NCI-H146 treated with DMSO at 0.1 percent for 48 hours (cell line): ENCODE measurements around the gene DLGAP4.

Source experiments
- DNase-seq: peaks from one replicate; lab custom pipeline; 2025; ENCODE audit not compliant: unreplicated experiment; lab: John Stamatoyannopoulos, UW

The DLGAP4 gene

DNA sequence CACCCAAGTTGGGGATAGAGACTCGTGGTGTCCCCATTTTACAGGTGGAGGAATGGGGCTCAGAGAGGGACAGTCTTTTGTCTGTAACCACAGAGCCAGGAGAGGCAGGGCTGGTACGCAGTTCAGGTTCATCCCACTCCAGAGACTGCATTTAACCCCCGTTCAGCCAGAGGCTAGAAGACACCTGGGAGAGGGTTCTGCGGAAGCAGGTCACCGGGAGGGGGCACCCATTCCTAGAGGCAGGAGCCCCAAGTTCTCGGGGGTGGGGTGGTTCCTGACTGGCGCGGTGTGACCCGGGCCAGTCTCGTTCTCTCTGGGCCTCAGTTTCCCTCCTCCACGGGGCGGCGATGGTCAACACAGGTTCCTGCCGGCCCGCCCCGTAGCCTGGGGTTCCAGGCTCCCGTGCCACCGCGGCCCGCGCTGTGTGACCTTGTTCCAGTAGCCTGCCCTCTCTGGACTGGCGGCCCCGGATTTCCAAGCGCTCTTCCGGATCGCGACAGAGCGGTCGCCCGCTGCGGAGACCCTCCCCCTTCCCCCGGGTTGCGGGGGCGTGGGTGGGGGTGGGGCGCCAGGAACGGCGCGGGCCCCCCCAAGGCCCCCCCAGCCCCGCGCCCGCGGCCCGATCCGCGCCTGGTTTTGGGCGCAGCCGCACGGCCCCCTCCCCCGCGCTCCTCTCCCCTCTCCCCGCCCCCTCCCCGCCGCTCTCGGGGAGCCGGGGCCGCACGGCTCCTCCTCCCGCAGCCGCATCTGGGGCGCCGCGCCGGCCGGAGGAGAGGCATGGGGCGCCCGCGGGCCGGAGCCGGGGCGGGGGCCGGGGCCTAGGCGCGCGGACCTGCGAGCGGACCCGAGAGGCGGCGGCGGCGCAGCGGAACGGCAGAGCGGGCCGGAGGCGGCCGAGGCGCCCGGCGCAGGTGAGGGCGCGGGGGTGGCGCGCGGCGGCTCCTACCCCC lies at the start of gene DLGAP4:
Gene DLGAP4 (plus strand): TSS at position 738 of the 950 bp plus-strand sequence. CDS start 125,379 bp downstream, outside the sequence.
- no peak for DNase-seq

DNA sequence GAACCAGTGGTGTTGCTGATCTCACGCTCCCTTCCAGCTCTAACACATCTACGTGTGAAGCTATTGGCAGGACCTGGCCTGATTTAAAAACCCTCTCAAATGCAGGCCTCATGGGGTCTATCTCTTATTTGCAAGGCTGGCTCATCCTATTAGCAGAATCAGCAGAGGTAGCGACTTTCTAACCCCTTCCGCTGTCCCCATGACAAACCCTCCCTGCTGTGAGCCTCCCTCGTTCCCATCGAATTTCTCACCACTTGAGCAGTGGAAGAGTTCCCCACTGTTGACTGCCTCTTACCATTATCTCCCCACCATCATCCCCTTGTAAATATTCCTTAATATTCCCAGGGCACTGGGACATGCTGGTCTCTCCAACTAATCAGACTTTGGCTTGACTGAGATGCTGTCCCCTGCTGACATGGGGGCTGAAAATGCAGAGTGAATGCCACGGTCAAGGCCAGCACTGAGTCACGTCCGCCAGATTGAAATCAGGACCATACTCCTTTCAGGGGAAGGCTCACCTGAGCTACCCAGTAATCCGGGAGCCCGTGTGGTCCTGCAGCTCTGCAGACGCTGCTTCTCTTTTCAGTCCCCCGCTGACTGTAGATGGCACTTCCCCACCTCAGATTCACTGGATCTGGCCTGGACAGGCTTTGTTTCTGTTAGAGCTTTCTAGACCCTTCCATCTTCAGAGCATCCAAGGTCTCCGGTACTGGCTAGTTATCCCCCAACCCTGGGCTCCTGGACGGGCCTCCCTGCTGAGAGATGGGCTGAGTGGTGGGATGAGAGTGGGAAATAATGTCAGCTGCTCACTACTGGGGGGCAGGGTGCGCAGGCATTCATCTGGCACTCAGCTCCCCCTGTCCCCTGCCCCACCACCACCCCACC lies 46.7 kb upstream of the DLGAP4 start:
- DNase-seq = no peak

- DNase-seq = no peak
Observed at GRCh38 chr20:36260316-36260715, 45.8 kb upstream of the DLGAP4 start.

DNA sequence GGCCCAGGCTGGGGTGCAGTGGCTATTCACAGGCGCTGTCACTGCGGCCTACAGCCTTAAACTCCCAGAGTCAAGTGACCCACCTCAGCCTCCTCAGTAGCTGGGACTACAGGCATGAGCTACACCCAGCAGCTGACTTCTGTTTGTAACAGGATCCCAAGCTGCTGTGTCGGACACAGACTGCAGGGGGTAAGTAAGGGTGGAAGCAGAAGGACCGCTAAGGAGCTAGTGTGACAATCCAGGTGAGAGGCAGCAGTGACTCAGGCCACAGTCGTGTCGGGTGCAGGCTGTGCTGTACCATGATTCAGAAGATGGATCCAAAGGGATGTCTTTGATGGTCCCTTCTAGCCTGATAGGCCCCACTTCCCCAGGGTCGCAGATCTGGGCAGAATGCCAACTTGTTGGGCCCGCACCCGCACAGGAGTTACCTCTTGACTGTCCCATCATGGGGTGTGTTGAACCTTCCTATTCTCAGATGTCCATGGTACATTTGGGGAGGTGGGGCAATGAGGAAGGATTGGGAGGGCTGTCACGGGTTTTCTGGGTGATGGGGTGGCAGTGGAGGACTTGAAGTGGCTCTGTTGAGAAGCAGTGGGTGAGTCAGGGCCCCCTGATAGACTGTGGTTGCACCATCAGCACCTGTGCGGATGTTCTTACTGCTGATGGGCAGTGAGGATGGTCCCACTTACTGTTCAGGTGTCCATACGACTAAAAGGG lies 44.6 kb upstream of the DLGAP4 start:
- no peak for DNase-seq

- no peak for DNase-seq
Observed at GRCh38 chr20:36262440-36262839, 43.7 kb upstream of the DLGAP4 start.

DNA sequence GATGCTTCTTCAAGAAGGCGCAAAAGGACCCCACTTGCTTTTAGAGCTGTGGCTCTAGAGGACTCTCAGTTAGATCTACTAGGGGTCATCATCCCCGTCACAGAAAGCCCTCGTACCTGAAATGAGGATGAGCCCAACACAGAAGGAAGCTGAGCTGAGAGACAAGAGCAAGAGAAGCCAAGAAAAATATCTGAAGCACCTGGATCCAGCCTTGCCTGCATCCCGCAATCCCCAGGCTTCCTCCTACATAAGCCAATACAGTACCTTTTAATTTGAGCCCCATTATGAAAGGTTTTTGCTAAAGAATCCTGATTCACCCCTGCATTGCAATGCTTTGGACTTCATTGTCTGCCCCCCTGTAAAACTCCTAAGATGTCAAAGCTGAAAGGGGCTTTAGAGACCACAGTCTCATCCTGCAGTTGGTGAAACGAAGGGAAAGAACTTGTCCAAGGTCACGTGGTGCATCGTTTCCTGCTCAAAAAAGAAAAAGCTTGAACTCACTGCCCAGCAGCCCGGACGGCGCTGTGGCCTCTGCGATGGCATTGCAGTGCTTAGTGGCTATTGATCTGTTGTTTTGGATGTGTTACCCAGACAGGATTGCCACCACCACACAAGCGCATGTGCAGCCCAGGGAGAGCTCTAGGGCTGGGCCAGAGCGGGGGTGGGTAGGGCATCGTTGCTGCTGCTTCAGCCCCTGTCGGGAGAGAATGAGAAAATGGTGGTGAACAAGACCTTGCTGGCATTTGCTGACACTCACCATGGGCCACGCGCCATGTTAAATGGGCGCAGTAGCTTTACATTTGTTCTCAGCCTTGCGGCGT lies 41.5 kb upstream of the DLGAP4 start:
- DNase-seq = no peak

GRCh38 chr20:36266189-36266588 lies 40.0 kb upstream of the DLGAP4 start:
- DNase-seq = no peak

DNA sequence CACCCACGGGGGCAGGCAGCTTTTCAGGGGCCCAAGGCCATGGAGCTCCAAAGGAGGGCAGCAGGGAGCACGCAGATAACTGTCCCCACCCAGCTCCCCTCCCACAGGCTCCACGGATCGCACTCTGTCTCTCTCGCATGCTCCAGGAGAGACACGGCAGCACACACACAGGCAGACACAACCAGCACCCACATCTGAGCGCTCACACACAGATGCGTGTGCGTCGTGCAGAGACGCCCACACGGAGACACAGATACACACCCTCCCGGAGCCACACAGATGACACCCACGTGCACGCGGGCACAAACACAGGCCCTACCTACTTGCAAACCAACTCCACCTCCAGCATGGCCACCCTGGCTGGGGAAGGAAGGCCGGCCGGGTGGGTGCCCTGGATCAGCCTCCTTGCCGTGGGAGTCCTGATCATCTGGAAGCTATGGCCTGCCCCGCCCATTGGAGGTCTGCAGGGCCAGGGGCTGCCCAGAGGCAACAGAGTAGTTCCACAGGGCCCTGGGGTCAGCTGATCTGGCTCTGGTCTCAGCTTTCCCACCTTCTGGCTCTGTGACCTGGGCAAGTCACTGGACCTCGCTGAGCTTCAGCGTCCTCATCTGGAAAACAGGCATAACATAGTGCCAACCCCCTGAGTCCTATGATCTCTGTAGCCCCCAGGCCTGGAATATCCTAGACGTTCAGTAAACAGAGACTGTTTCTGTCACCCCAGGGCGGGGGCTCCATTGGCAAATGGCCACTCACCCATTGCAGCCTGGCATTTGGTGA lies 38.3 kb upstream of the DLGAP4 start:
- DNase-seq = no peak

DNA sequence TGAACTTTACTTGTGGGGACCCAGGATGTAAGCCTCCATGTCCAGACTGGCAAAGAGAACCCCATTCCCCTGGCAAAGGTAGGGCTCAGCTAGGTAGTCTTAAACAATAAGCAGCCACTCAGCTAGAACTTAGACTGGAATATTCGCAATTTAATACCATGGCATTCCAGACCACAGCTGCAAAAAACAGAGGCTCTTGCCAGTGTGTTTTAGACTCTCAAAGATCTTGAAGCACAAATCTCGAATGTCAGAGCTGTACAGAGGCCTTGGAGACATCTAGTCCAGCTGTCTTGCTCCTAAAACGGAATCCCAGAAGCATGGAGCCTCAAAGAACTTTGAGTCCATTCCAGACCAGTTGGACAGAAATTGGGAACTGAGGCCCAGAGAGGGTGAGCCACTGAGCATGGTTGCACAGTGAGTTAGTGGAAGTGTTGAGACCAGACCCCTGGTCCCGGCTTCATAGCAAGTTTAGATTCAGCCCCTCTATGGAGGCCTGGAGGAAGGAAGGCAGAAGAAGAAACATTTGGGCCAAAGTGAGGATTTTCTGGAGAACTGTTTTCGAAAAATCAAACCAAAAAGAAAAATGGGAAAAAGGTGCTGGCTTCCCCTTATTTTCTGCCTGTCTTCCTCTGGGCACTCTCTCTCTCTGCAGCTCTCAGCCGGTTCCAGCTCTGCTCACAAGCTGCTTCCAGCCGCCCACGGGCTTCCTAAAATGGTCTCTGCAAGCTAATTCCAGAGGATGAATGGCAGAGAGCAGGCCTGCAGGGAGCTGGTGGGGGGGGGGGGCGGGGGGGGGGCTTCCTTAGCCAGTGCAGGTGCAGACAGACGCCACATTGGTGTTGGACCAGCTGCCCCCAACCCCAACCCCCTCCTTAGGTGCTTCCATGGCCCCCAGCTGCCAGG lies 37.4 kb upstream of the DLGAP4 start:
- no peak for DNase-seq

DNA sequence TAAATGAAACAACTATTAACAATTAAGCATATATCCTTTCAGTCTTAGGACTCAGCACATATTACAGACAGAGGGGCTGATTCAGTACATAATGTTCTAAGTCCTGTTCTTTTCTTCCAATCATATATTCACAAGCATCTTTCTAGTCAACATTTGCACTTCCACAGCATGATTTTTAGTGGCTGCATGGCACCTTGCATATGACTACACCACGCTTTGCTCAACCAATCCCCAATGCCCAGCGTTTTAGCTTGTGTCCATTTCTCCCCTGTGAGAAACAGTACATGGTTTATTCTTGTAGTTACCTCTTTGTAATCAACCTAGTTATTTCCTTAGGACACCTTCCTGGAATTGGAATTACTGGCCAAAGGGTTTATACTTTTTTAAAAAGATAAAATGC lies 36.6 kb upstream of the DLGAP4 start:
- DNase-seq = no peak

DNA sequence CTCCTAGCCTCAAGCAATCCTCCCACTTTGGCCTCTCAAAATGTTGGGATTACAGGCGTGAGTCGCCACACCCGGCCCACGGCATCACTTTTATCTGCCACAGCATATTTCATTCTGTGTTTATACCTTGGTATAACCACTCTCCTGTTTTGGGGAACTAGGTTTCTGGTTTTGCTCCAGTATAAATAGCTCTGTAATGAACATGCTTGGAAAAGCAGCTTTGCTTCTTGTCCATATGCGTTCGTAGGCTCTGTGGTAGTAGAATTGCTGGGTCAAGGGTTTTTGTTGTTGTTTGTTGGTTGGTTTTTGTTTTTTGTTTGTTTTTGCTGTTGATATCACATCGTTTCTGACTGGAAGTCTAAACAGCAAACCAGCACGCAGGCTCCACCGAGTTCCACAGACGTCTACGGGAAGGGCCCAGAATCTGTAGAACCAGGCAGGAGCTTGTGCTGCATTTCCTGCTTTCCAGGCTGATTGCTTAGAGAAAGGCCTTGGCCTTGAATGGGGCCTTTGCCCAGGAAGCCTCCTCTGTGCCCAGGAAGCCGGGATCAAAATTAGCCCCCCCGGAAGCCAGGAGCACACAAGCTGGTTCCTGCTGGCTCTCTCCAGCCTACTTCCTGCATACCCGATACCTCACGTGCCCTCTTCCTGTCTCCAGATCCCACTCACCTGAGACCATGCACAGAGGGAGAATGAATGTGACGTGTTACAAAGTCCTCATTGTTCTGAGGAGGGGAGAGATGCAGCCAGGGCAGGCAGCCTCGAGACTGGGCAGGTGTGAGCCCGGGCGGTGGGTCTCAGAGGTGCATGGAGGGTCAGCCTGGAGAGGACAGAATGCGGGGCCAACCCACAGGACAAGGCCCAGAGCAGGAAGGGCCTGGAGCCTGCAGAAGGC lies 35.1 kb upstream of the DLGAP4 start:
- DNase-seq = no peak

- no peak for DNase-seq
Observed at GRCh38 chr20:36271639-36272546, 34.2 kb upstream of the DLGAP4 start.

DNA sequence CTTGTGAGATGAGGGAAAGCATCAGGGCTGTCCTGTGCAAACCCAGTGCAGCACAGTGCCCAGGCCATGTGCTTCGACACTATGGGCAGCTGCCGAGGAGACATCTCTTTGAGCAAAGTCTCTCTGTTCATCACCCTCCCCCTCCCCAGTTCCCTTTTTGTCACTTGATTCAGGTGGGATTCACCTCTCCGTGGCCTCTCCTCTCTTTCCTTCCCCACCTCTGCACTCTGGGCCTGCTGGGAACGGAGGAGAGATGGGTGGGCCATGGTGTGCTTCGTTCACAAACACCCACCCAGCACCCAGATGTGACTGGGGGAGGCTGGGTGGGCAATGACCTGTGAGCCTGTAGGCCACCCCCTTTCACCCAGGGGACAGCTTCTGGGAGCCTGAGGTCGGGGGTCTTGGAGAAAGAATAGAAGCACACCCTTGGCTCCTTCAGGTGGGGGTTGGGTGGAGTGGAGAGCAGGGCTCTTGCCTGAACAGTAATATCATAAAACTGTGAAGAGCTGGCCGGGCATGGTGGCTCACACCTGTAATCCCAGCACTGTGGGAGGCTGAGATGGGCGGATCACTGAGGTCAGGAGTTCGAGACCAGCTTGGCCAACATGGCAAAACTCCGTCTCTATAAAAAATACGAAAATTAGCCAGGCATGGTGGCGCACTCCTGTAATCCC lies 33.5 kb upstream of the DLGAP4 start:
- DNase-seq = no peak

- no peak for DNase-seq
Observed at GRCh38 chr20:36273414-36274180, 32.5 kb upstream of the DLGAP4 start.

- DNase-seq = no peak
Observed at GRCh38 chr20:36274181-36274841, 31.8 kb upstream of the DLGAP4 start.
